KBM-7 (cell line): ENCODE data around the gene KLRK1.
"Not testable (repeated sequence)": the region's sequence is repeated elsewhere in the genome, so short reads cannot be mapped to it uniquely, and the experiment has no call there.

Experiments
- DNase-seq: peaks from one replicate; pipeline ENCODE4 v3.0.0-alpha.2; 2015
- in situ Hi-C: fragments of 300-500 bp; cut with MboI; formaldehyde crosslinking; loops from 2 replicates; pipeline ENCODE4 v1.14.3; 2020; ENCODE audit warnings: low sequenced_read_pairs, low pct_unique_long_range_greater_than_20kb, mixed read lengths

The KLRK1 gene

DNA sequence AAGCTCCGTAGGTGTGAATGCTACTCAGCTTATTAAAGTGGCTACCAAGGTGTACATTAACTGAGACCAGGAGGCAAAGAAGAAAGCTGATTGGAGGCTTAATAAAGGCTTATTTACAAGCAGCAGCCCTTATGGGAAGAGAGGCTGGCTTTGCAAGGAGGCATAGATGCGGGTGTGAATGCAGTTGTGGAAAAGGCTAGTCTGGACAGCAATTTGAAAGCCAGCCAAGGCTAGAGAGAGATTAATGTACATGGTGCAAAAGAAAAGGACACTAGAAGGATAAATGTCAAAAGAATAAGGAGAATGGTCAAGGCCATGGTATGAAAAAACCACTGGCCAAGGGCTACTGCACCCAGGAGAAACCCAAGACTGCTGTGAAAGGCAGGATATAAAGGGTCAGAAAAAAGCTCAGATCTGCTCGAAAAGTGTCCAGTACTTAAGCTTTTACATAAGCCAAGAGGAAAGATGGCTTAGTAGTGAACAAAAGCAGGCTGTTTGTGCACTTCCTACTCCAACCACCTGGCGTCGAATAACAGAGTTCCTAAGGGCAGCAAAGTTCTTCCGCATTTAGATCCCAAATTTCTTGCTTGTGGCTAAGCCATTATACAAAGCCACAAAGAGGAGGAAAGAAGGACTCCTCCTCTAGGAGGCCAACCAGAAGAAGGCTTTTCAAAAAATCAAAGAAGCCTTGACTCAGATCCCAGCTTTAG lies 24.0 kb downstream of the KLRK1 start:
- in situ Hi-C loops: no loop called here
- peak; percentile 15 for DNase-seq

DNA sequence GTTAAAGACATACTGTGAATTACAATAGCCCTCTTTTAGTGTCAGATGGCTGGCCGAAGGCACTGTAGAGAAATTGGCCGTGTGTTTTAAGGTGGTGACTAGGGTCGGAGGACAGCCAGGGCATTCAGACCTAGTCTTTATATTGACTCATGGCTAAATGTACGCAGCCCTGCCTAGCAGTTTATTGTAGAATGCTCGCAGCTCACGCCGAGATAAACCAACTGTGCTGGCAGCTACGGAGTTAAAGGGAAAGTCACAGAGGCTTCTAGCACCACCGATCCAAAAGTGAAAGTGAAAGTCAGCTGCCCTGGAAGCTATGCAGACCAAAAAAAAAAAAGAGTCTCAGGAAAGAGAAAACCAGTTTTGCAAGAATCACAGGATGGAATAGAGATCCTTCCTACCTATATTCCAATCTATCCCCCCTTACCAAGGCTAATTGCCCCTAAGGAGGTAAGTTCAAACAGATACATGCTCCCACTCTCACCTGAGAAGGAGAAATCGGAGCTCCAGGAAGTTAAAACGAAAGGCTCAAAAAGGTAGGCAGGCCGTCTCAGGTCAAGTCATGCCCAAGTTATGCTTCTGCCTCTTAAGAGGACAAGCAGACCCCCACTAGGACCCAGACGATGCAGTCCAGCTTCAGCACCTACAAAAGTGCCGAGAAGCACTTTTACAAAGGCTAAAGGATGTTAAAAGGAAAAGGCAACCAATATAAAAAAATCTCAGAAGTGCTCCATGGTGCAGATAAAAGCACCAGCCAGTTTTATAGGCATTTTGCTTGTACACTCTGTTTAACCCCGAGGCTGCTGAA lies 24.8 kb downstream of the KLRK1 start:
- in situ Hi-C loops: no loop called here
- DNase-seq: peak; percentile 85

DNA sequence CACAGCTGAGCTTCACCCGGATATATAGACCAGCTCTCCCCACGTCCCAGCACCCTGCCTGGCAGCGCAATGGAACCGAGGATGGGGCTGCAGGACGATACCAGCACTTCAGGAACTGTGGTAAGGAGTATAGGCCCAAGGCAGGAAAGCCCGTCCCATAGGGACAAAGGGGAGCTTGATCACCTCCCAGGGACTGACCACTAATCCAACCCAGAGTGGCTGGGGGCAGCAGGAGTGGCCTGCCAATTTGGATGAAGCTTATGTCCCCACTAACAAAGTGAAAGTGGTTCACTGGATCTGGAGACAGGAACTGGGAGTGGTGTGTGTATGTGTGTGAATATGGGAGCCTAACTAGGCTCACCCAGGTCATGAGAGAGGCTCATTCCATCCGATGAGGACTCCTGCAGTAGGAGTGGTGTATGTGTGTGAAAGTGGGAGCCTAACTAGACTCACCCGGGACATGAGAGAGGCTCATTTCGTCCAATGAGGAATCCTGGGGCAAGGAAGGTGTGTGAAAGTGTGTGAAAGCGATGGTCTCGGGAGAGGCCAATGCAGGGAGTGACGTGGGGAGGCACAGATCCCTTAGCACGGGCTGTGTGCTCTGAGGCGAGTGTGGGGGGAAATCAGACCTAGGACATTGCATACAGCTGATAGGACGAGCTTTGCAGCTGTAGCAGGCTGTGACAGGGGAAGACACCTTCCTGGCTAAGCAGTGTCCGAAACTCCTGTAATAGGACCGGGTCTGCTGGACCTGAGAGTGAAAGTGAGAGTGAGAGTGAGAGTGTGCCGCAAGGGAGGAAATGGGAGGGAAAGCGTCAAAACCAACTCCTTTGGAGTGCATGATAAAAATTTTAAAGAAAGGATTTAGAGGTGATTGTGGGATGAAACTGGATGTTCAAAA lies 25.7 kb downstream of the KLRK1 start:
- DNase-seq: peak; percentile 53
- in situ Hi-C loops: no loop called here

DNA sequence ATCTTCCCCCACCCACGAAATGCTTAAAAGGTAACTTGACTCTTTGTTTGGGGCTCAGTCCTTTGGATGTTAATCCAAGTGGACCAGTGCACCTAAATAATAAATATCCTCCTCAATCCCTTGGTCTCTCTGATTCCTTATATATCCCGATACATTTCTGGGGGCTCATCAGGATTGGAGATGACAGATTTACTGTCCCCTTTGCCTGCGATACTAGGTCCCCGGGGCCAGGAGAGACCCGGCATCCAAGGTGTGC lies 26.3 kb downstream of the KLRK1 start:
- in situ Hi-C loops: no loop called here
- DNase-seq: no peak

DNA sequence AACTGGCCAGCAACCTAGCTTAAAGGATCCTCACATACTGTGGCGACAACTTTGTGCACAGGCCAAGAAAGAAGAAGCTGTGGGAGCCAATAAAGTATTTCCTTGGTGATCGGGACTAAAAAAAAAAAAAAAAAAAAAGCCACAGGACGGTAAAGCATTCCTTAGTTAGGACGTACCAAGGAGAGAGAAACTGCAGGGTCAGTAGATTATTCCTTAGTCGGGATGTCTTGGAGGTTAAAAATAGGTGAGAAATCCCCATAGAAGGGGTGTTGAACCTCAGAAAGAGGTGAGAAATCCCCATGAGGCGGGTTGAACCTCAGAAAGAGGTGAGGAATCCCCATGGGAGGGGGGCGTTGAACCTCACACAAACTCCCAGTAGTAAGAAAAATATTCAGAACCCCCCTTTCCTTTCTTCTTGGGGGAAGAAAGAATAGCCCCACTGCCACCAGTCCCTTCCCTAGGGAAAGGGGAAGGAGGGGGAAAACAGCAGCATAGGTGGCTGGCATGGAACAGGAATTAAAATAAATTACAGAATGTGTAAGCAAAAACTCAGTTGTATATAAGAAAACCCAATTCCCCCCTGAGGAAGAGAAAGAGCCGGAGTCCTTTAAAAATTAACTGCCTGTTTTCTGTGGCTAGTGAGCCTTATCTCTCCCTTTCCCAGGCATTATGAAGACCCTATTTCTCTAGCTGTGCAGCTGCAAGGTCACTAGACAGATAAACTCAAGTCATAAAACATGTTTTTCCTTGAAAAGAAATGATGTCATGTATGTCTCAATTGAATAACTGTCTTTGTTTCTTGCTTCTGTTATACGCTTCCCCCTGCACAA lies 26.8 kb downstream of the KLRK1 start:
- in situ Hi-C loops: no loop called here
- peak; percentile 32 for DNase-seq

DNA sequence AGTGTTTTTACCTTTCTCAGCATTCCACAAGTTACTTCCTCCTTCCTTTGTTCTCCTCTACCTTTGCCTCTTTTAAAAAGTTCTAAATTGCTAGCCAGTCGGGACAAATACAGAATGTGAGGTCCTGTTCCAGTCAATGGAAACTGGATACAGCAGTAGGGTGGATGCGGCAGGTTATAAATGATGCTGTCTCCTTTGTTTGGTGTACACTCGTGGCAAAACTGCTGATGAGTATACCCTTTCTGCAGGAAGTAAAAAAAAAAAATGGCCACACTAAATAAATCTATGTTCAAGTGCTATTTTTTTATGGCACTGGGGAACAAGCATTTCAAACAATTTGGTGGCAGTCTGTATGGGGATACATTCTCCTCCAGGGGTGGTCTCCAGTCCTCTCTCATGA lies 27.5 kb downstream of the KLRK1 start:
- in situ Hi-C loops: no loop called here

DNA sequence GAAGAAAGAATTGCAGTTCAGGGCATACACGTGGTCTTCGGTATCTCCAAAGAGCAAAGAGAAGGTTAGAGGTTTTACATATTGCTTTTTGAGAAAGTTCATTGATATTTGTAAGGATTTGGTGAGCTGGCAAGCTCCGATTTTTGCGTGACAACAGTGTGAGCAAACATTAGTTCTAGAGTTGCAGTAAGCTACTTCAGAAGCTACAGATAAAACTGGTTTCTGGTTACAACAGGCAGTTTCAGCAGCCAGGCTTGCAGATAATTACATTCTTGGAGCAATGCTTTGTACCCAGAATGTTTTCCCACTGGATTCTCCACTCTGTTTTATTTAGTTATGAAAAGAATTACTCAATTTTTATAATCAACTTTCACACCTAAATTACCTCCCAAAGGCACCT lies 28.2 kb downstream of the KLRK1 start:
- in situ Hi-C loops: no loop called here
- DNase-seq: no peak

More for the DNA sequence above, 27.5 kb downstream of the KLRK1 start:
- peak; percentile 21 for DNase-seq

DNA sequence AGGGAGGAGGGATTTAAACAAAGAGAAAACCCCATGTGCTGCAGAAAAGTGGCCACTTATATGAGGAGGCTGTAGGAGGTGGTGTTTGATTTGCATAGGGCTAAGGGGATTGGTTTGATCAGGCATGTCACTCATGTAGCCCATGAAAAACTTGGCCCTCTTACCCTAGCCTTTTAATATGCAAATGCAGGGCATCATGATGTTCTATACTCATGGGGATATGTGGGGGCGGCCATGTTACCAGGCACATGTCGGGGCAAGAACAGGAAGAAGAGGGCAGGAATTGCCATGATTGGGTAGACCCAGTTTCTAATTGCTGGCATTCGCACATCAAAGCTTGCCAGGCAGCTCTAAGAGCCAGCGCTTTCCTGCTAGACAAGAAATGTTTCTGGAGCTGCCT lies 28.8 kb downstream of the KLRK1 start:
- in situ Hi-C loops: no loop called here
- peak; percentile 27 for DNase-seq

DNA sequence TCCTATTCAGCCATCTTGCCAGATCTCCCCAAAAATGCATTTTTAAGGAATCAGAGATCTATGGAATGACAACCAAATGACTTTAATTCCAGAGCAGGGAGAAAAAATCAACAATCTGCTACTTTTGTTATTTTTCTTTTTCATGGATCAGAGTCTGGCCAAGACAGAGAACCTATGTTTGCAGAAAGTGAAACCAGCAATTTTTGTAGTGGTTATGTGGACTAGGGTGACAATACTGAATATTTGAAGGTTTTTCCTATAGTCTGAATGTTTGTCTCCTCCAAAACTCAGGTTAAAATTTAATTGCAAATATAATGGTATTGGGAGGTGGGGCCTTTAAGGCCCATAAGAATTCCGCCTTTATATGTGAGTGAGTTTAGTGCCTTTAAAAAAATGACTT lies 30.9 kb downstream of the KLRK1 start:
- no peak for DNase-seq
- in situ Hi-C loops: loop anchor here (10.0 kb wide), 1 partner anchor 46 kb away; the partner anchor contains the start of gene KLRC4

DNA sequence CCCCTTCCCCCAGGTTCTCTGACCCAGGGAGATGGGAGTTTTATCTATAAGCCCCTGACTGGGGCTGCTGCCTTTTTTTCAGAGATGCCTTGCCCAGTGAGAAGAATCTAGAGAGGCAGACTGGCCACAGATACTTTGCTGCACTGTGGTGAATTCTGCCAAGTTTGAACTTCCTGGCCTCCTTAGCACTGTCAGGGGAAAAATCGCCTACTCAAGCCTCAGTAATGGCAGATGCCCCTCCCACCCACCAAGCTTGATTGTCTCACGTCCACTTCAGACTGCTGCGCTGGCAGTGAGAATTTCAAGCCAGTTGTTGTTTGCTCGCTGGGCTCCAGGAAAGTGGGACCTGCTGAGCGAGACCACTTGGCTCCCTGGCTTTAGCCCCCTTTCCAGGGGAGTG lies 31.7 kb downstream of the KLRK1 start:
- no peak for DNase-seq
- in situ Hi-C loops: loop anchor here (10.0 kb wide), 1 partner anchor 47 kb away; the partner anchor contains the start of gene KLRC4

DNA sequence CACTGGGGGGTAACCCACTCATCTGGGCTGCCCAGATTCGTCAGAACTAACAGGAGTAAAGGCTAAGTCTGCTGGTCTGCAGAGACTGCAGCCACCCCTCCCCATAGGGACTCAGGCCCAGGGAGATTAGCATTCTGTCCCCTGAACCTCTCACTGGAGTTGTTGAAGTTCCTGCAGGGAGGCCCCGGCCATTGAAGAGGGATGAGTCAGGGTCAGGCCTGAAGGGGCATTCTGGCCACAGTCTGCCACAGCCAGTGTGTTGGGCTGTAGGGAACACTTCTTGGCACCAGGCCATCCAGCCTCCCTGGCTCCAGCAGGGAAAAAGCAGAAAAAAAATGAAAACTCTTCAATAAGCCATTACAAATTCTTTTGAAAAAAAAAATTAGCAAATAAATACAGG lies 35.3 kb downstream of the KLRK1 start:
- in situ Hi-C loops: loop anchor here (10.0 kb wide), 1 partner anchor 50 kb away; the partner anchor contains the start of gene KLRC4
- DNase-seq: no peak

DNA sequence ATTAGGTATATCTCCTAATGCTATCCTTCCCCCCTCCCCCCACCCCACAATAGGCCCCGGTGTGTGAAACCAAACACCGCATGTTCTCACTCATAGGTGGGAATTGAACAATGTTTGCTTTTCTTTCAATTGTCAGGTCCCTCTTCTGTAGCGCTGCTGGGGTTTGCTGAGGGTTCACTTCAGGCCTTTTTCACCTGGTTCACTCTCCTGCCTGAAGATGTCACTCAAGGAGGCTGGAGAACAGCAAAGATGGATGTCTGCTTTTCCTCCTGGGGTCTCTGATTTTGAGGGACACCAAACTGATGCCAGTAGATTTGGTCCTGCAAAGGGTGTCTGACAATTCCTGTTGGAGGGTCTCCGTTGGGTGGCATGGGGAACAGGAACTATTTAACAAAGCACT lies 35.8 kb downstream of the KLRK1 start:
- DNase-seq: no peak
- in situ Hi-C loops: loop anchor here (10.0 kb wide), 1 partner anchor 51 kb away; the partner anchor contains the start of gene KLRC4

DNA sequence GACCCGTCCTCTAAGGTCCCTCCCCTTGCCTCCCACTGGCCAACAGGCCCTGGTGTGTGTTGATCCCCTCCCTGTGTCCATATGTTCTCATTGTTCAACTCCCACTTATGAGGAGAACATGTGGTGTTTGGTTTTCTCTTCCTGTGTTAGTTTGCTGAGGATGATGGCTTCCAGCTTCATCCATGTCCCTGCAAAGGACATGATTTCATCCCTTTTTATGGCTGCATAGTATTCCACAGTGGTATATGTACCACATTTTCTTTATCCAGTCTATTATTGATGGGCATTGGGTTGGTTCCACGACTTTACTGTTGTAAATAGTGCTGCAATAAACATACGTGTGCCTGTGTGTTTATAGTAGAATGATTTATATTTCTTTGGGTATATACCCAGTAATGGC lies 38.4 kb downstream of the KLRK1 start:
- DNase-seq: not testable (repeated sequence)
- in situ Hi-C loops: loop anchor here (10.0 kb wide), 1 partner anchor 53 kb away; the partner anchor contains the start of gene KLRC4

DNA sequence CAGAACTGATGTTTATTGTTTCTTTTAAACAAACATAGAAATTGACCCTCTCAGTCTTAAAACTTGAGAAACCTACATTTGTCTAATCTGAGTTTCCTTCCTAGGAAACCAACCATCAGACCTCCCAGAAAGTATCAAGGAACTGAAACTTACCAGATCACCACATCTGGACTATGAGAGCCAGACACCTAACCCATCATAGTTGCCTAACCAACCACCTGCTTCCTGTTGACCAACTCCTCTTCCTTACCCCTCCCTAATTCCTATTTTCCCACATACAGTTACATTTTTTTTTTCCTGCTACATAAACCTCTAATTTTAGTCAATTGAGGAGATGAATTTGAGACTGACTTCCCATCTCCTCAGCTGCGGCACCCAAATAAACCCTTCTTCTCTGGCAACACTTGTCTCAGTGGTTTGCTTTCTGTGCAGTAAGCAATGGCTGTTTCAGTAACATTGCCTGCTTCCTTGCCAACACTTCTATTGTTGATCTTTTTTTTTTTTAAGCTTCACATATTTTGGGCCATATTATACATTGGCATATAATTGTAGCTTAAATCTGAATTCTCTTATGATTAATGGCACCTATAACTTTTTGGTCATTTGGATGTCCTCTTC lies 47.8 kb downstream of the KLRK1 start:
- peak; percentile 20 for DNase-seq
- in situ Hi-C loops: no loop called here

DNA sequence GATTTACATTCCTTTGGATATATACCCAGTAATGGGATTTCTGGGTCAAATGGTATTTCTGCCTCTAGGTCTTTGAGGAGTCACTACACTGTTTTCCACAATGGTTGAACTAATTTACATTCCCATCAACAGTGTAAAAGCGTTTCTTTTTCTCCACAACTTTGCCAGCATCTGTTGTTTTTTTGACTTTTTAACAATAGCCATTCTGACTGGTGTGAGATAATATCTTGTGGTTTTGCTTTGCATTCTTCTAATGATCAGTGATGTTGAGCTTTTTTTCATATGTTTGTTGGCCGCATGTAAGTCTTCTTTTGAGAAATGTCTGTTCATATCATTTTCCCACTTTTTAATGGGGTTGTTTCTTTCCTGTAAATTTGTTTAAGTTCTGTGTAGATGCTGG lies 48.9 kb downstream of the KLRK1 start:
- in situ Hi-C loops: not testable (repeated sequence)

DNA sequence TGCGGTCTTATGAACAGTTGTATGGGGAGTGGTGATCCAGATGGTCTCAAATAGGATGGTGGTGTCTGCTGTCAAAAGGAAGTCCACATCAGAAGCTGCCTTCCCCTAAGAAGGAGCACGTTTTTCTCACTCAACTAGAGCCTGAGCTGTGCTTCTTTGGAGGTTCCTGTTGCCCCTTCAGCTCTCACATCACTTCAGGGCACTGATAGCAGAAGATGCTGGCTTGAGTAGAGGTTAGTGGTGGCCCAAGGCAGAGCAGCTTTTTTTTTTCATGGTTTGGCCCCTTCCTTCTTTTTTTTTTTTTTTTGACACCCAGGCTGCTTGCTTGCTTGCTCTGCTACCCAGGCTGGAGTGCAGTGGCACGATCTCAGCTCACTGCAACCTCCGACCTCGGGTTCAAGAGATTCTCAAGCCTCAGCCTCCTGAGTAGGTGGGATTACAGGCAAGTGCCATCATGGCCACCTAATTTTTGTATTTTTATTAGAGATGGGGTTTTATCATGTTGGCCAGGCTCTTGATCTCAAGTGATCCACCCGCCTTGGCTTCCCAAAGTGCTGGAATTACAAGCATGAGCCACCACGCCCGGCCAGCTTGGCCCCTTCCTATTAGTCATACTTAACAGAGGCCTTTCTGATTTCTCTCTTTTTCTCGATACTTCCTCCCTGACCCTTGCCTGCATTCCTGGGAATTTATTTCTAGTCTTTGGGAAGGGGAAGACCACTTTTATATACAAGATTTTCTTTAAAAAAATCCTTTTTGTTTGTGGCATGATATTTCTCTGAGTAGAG lies 50.6 kb downstream of the KLRK1 start:
- in situ Hi-C loops: no loop called here
- no peak for DNase-seq

More for the DNA sequence above, 48.9 kb downstream of the KLRK1 start:
- not testable (repeated sequence) for DNase-seq

DNA sequence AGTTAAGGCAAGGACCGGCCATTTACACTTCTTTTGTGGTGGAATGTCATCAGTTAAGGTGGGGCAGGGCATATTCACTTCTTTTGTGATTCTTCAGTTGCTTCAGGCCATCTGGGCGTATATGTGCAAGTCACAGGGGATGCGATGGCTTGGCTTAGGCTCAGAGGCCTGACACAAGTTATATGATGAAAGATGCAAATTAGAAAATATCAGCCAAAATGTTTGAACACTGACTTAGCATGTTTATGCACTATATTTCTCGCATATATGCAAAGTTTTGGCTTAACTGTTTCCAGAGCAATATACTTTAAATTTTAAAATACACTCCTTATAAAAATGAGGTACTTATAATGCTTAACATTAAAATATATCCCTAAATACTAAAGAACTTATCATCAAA lies 51.4 kb downstream of the KLRK1 start:
- in situ Hi-C loops, DNase-seq: not testable (repeated sequence)

DNA sequence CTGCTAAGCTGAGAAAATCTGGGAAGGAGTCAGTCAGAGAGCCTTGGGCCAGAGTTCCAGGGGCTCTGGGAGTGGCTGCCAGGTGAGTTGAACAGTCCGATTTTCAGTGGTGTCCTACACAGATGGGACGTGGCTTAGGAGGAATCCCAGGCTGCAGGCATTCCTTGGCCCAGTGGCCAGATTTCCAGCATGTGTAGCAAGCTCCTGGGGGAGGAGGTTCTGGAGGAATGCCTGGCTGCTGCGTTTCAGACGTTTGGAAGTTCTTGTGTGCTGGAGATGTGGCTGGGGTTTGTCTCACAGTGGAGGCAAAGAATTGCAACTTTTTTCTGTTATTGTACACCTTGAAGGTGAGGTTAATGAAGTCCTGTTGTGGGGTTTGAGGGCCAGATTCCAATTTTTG lies 53.6 kb downstream of the KLRK1 start:
- in situ Hi-C loops, DNase-seq: not testable (repeated sequence)
